OCI-LY3 (cell line): ENCODE results near the gene TANK.
A peak's percentile ranks its signal among the peaks of the same experiment; 100 is the strongest.

Experiments used
- H2AFZ ChIP-seq: fragments of 200-600, 300-600 bp; shearing (Covaris generic); 2 replicates; pipeline ENCODE4 v1.6.0; 2014; ENCODE audit warnings: antibody characterized with exemption, low read depth, low read length
- H3K27ac ChIP-seq: fragments of 200-600, 300-600 bp; sonication (generic); 2 replicates; pipeline ENCODE4 v1.5.1; 2014; ENCODE audit warnings: mild to moderate bottlenecking, low read length, moderate library complexity, mixed read lengths
- H3K27me3 ChIP-seq: fragments of 200-600, 300-600 bp; sonication (generic); 2 replicates; pipeline ENCODE4 v1.6.1; 2014; ENCODE audit warnings: low read depth, low read length, mixed read lengths
- H3K36me3 ChIP-seq: fragments of 200-600, 300-600 bp; sonication (generic); replicated peaks from 2 replicates; pipeline ENCODE3; 2014; ENCODE audit warnings: low read depth, low read length, mixed read lengths
- H3K4me1 ChIP-seq: fragments of 300-600, 200-600 bp; sonication (generic); 2 replicates; pipeline ENCODE4 v1.6.1; 2014; ENCODE audit warnings: low read length, mixed read lengths
- H3K4me2 ChIP-seq: fragments of 200-600, 300-600 bp; sonication (generic); 2 replicates; pipeline ENCODE4 v1.6.1; 2014; ENCODE audit warnings: low read length, mixed read lengths
- H3K4me3 ChIP-seq: fragments of 300-600, 200-600 bp; sonication (generic); 2 replicates; pipeline ENCODE4 v1.5.1; 2014; ENCODE audit warnings: antibody characterized with exemption, mild to moderate bottlenecking, low read length, moderate library complexity
- H3K79me2 ChIP-seq: fragments of 300-600, 200-600 bp; shearing (Covaris generic); 2 replicates; pipeline ENCODE4 v1.6.1; 2014; ENCODE audit warnings: mild to moderate bottlenecking, low read length, mixed read lengths
- H3K9ac ChIP-seq: fragments of 300-600, 200-600 bp; shearing (Covaris generic); 2 replicates; pipeline ENCODE4 v1.6.0; 2014; ENCODE audit warnings: mild to moderate bottlenecking, low read length, moderate library complexity
- H3K9me3 ChIP-seq: fragments of 200-600, 300-600 bp; shearing (Covaris generic); 2 replicates; pipeline ENCODE4 v1.6.1; 2014; ENCODE audit warnings: low read length, mixed read lengths; ENCODE audit not compliant: insufficient read depth
- H4K20me1 ChIP-seq: fragments of 200-600, 300-600 bp; sonication (generic); 2 replicates; pipeline ENCODE4 v1.6.1; 2016; ENCODE audit warnings: low read length, mixed read lengths; ENCODE audit not compliant: insufficient read depth
- EZH2phosphoT487 ChIP-seq: fragments of 200-600 bp; shearing (Covaris generic); IDR thresholded peaks from 2 replicates; pipeline ENCODE4 v1.6.1; 2018; ENCODE audit warnings: antibody characterized with exemption, mixed run types, low read depth
- TF ChIP-seq, protein P1 (sequence below): fragments of 200-600, 300-600 bp; sonication (generic); IDR thresholded peaks from 2 replicates; pipeline ENCODE4 v1.5.1; 2014; ENCODE audit warnings: antibody characterized with exemption, low read length, low read depth

TANK gene

DNA sequence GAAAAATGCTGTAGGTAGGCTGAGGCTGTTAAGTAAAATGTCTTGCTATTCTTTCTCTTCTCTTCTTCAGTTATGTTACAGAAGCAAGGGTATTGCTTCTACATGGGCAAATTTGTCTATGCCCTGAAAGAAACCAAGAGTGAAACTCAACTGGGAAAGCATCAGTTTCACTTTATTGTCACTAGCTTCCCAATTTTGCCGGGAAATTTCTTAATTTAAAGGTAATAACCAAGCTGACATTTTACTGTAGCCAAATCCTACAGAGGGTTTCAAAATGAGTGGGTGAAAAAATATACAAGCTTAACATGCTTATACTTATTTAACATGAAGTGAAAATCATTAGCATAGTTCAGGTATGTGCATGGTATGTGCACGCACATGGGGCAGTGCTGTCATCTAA is 3.2 kb downstream of the TANK start:
- peaks cover 81% of the 10 kb centered on the region for H3K4me1 ChIP-seq
- TF ChIP-seq, protein P1, sequence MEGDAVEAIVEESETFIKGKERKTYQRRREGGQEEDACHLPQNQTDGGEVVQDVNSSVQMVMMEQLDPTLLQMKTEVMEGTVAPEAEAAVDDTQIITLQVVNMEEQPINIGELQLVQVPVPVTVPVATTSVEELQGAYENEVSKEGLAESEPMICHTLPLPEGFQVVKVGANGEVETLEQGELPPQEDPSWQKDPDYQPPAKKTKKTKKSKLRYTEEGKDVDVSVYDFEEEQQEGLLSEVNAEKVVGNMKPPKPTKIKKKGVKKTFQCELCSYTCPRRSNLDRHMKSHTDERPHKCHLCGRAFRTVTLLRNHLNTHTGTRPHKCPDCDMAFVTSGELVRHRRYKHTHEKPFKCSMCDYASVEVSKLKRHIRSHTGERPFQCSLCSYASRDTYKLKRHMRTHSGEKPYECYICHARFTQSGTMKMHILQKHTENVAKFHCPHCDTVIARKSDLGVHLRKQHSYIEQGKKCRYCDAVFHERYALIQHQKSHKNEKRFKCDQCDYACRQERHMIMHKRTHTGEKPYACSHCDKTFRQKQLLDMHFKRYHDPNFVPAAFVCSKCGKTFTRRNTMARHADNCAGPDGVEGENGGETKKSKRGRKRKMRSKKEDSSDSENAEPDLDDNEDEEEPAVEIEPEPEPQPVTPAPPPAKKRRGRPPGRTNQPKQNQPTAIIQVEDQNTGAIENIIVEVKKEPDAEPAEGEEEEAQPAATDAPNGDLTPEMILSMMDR = no peak
- no peak for TF ChIP-seq EZH2phosphoT487
- no peaks in the 10 kb centered on the region for H3K27me3 ChIP-seq
- peaks cover 49% of the 10 kb centered on the region for H3K36me3 ChIP-seq
- peak overlapping the region; percentile 94 for H3K27ac ChIP-seq
- peak overlapping the region; percentile 55 for H3K9ac ChIP-seq
- H3K79me2 ChIP-seq = peaks cover 95% of the 10 kb centered on the region
- peak overlapping the region; percentile 78 for H3K4me2 ChIP-seq
- H3K4me3 ChIP-seq = peak overlapping the region; percentile 63
- peaks cover 5% of the 10 kb centered on the region; the same call in 1 of the 2 replicates for H3K9me3 ChIP-seq
- no peak overlapping the region for H2AFZ ChIP-seq
- H4K20me1 ChIP-seq = peaks cover 37% of the 10 kb centered on the region

DNA sequence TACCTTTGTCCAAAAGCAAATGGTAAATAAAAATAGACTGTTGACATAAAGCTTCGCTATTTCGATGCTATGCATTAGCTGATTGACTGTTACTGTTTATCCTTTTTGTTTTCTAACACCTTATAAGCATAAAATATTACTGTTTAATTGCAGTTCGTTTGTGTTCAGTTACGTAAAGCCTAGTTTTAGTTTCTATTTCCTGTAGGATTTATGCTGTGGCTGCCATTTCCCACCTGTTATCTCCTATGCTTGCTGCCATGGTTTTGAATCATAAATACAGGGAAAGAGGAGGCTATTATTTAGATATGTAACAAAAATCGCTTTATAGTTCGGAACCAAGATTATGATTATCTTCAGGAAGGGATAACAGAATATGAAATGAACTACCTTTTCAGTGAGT is 3.9 kb downstream of the TANK start:
- Histone ChIP-seq H3K9me3 (peaks cover 5% of the 10 kb centered on the region; the same call in 1 of the 2 replicates), H4K20me1 (peaks cover 39% of the 10 kb centered on the region), H3K27ac (peak overlapping the region; percentile 94), H3K36me3 (peaks cover 44% of the 10 kb centered on the region), H3K9ac (no peak overlapping the region), H3K27me3 (no peaks in the 10 kb centered on the region), H3K4me1 (peaks cover 85% of the 10 kb centered on the region), H3K4me3 (peak overlapping the region; percentile 63), H3K4me2 (peak overlapping the region; percentile 78), H2AFZ (no peak overlapping the region), H3K79me2 (peaks cover 95% of the 10 kb centered on the region)
- TF ChIP-seq EZH2phosphoT487 = no peak
- TF ChIP-seq, protein P1 = no peak

DNA sequence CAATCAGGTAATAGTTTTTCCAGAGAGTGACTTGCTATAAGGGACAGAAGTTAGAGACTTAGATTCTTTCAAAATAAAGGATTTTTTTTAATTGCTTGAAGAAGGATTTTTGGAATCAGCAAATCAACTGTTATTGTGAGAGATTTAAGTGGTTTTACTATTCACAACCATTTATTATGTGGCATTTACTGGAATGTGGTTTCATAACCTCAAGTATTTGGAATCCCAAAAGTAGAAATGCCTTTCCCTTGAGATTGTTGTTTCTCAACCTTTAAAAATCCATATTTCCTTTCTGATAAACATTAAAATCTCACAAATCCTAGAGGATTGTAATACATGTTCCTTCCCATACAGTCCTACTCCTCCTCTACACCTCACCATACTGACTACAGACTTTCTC is 5.0 kb downstream of the TANK start:
- H3K4me2 ChIP-seq = peak overlapping the region; percentile 78
- peak overlapping the region; percentile 63 for H3K4me3 ChIP-seq

DNA sequence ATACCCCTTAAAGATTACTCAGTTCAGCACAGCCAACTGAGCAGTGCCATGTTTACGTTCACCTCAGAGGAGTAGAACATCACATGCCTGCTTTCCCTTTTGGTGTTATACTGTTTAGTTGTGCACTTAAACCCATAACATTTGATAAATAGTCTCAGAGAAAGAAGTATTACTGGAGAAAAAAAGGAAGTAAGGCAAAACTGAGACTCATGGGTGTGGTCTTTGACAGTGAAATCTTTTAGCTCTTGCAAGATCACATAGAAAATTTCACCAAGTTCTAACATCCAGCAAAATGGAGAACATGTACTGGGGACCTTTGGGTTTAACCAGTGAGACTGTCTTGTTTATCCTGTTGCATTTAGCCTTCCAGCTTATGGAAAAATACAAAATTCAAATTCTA is 5.6 kb downstream of the TANK start:
- Histone ChIP-seq H3K27ac (peak overlapping the region; percentile 94), H3K36me3 (peaks cover 39% of the 10 kb centered on the region), H3K4me2 (peak overlapping the region; percentile 78), H2AFZ (no peak overlapping the region), H3K9me3 (peaks cover 5% of the 10 kb centered on the region; the same call in 1 of the 2 replicates), H3K4me1 (peaks cover 94% of the 10 kb centered on the region), H3K79me2 (peaks cover 96% of the 10 kb centered on the region), H3K4me3 (peak overlapping the region; percentile 63), H4K20me1 (peaks cover 43% of the 10 kb centered on the region), H3K27me3 (no peaks in the 10 kb centered on the region), H3K9ac (peak overlapping the region; percentile 63)
- TF ChIP-seq, protein P1 = no peak
- no peak for TF ChIP-seq EZH2phosphoT487

More for the DNA sequence above, 5.0 kb downstream of the TANK start:
- H3K9me3 ChIP-seq = peaks cover 5% of the 10 kb centered on the region; the same call in 1 of the 2 replicates
- TF ChIP-seq, protein P1 = no peak
- TF ChIP-seq EZH2phosphoT487 = no peak
- peaks cover 41% of the 10 kb centered on the region for H4K20me1 ChIP-seq
- H3K9ac ChIP-seq = peak overlapping the region; percentile 63
- peaks cover 97% of the 10 kb centered on the region for H3K79me2 ChIP-seq
- peaks cover 44% of the 10 kb centered on the region for H3K36me3 ChIP-seq
- H3K27me3 ChIP-seq = no peaks in the 10 kb centered on the region
- H2AFZ ChIP-seq = no peak overlapping the region
- H3K4me1 ChIP-seq = peaks cover 89% of the 10 kb centered on the region
- H3K27ac ChIP-seq = peak overlapping the region; percentile 94
